Measurements from ENCODE around the gene GRHL1.
"Not testable (repeated sequence)": the region's sequence is repeated elsewhere in the genome, so short reads cannot be mapped to it uniquely, and the experiment has no call there.

DNA sequence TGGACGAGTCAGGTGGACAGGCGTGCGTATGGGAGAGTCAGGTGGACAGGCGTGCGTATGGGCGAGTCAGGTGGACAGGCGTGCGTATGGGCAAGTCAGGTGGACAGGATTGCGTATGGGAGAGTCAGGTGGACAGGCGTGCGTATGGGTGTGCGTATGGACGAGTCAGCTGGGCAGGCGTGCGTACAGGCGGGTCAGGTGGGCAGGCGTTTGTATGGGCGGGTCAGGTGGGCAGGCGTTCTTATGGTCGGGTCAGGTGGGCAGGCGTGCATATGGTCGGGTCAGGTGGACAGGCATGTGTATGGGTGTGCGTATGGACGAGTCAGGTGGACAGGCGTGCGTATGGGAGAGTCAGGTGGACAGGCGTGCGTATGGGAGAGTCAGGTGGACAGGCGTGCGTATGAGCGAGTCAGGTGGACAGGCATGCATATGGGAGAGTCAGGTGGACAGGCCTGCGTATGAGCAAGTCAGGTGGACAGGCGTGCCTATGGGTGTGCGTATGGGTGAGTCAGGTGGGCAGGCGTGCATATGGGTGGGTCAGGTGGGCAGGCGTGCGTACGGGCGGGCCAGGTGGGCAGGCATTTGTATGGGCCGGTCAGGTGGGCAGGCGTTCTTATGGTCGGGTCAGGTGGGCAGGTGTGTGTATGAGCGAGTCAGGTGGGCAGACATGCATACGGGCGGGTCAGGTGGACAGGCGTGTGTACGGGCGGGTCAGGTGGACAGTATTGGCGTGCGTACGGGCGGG, 59.5 kb downstream of the GRHL1 start:
- TF ChIP-seq, protein P1, sequence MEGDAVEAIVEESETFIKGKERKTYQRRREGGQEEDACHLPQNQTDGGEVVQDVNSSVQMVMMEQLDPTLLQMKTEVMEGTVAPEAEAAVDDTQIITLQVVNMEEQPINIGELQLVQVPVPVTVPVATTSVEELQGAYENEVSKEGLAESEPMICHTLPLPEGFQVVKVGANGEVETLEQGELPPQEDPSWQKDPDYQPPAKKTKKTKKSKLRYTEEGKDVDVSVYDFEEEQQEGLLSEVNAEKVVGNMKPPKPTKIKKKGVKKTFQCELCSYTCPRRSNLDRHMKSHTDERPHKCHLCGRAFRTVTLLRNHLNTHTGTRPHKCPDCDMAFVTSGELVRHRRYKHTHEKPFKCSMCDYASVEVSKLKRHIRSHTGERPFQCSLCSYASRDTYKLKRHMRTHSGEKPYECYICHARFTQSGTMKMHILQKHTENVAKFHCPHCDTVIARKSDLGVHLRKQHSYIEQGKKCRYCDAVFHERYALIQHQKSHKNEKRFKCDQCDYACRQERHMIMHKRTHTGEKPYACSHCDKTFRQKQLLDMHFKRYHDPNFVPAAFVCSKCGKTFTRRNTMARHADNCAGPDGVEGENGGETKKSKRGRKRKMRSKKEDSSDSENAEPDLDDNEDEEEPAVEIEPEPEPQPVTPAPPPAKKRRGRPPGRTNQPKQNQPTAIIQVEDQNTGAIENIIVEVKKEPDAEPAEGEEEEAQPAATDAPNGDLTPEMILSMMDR (IDR thresholded peaks at IDR 0.05 in 4 of 5, conservative IDR thresholded peaks at IDR 0.05 in 1 of 5) = not testable (repeated sequence)
- not testable (repeated sequence) for TF ChIP-seq POLR2A (IDR thresholded peaks at IDR 0.05)
